GM12874 (cell line): ENCODE results near the gene MRPL36.

ENCODE experiments used
- TF ChIP-seq, protein P1 (sequence below): IDR thresholded peaks from 2 replicates; pipeline ENCODE4 v1.5.1; 2011; ENCODE audit warnings: low read depth, mild to moderate bottlenecking, control low read depth, low read length, moderate library complexity; ENCODE audit not compliant: insufficient read depth

Gene MRPL36

DNA sequence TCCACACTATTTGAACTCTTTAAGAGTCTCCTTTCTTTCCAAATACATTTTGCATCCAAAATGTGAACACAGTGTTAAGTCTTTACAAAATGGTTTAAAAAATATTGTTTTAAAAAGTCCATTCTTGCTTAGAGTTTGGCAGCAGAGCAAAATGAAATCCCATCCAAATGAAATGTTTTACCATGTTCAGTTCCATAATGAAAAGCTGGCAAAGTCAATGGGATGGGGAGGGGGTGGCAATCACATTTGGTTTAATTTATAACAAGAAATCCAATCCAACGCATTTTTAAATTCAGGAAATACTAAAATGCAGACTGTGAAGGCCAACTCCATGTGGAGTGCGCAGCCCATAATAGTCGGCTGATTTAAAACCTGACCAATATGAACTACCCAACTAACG lies 39.4 kb downstream of the MRPL36 start:
- TF ChIP-seq, protein P1, sequence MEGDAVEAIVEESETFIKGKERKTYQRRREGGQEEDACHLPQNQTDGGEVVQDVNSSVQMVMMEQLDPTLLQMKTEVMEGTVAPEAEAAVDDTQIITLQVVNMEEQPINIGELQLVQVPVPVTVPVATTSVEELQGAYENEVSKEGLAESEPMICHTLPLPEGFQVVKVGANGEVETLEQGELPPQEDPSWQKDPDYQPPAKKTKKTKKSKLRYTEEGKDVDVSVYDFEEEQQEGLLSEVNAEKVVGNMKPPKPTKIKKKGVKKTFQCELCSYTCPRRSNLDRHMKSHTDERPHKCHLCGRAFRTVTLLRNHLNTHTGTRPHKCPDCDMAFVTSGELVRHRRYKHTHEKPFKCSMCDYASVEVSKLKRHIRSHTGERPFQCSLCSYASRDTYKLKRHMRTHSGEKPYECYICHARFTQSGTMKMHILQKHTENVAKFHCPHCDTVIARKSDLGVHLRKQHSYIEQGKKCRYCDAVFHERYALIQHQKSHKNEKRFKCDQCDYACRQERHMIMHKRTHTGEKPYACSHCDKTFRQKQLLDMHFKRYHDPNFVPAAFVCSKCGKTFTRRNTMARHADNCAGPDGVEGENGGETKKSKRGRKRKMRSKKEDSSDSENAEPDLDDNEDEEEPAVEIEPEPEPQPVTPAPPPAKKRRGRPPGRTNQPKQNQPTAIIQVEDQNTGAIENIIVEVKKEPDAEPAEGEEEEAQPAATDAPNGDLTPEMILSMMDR = no peak

DNA sequence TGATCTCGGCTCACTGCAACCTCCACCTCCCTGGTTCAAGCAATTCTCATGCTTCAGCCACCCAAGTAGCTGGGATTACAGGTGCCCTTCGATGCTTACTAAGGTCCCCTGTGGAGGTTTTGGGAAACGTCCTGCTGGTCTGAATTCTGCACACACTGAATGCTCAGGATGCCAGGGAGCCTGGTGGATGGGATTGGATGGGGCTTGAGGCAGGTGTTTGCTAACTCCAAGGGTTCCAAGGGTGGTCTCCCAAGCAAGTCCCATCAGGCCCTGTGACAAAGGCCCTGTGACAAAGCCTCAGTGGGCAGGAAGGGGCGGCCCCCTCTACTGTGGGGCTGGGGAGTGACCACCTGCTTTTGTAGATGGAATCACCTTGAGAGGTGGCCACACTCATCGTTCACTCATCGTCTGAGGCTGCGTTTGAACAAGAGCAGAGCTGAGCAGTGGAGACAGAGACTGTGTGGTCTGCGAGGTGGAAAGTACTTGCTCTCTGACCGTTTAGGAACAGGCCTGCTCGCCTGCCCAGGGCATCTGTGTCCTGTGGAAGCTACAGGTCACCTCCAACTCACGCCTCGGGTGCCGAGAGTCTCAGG lies 40.2 kb downstream of the MRPL36 start:
- TF ChIP-seq, protein P1 = no peak

DNA sequence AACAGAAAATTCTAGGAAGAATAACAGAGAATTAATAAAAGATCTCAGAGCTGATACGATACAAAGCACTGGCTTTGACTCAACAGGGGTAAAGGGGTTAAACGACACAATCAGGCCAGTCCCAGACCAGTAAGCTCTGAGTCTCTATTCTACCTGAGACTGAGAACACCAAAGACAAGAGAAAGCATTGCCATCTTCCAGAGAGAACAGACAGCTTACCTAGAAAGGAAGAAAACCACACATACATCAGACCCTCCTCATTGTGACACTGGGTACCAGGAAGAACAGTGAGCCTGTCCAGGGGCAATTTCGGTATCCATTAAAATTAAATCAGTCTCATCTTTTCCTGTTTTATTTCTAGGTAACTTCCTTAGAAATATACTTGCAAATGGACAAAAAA lies 41.1 kb downstream of the MRPL36 start:
- TF ChIP-seq, protein P1 = no peak

DNA sequence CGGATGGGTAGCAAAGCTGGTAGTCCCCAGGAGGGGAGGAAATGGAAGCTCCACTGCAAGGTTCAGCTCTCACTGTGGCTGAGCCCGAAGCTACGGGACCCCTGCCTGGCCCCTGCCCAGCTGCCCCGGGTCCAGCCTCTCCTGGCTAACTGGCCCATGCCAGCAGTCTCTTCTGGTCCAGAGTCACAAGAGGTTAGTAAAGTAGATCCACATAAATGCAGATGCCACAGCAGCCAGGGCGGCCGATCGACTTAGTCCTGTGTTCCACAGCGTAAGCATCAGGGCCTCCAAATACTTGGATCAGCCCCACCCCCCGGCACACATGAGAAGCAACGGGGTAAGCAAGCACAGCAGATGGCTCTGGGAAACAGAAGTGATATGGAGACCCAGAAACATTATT lies 42.1 kb downstream of the MRPL36 start:
- TF ChIP-seq, protein P1 = no peak

DNA sequence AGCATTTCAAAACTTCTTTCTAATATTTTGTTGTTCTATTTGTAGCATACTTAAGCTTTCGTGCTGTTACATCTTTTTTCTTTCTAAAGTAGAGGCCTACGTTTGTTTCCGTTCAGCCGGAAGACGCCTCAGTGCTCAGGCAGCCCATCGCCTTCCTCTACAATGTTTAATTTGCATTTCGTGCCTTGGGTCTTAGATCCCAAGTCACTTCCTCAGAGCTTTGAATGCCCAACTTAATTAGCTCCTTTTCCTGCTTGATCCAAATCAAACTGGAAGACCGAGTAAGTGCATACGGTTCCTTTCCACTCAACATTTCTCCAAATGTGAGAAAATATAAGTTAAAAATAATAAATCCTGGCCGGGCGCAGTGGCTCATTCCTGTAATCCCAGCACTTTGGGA lies 43.2 kb downstream of the MRPL36 start:
- TF ChIP-seq, protein P1 = no peak

DNA sequence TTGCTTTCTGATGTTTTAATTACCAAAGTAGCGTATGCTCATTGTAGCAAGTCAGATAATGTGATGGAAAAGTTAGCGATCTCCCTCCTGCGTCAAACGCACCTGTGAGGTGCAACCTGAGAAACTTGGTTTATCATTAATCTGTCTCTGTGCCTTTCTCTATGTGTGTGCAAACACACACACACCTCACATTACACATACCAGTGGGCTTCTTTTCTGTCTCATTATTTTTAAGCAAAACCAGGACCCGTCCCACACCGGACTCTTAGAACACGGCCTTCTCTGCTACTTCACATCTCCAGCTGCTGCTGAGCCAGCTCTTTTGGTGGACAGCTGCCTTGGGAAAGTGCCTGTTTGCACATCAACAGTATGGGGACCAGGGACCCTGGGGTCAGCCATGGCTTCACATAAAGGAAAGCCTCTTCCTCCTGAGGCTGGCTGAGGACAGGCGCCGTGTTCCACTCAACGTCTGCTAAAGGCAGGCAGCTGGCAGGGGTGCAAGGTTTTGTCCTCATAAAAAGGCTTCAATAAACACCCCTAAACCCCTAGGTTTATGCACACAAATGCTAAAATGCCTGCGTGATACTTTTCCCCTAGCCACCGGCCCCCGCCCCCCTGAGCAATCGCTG lies 44.2 kb downstream of the MRPL36 start:
- TF ChIP-seq, protein P1 = no peak

DNA sequence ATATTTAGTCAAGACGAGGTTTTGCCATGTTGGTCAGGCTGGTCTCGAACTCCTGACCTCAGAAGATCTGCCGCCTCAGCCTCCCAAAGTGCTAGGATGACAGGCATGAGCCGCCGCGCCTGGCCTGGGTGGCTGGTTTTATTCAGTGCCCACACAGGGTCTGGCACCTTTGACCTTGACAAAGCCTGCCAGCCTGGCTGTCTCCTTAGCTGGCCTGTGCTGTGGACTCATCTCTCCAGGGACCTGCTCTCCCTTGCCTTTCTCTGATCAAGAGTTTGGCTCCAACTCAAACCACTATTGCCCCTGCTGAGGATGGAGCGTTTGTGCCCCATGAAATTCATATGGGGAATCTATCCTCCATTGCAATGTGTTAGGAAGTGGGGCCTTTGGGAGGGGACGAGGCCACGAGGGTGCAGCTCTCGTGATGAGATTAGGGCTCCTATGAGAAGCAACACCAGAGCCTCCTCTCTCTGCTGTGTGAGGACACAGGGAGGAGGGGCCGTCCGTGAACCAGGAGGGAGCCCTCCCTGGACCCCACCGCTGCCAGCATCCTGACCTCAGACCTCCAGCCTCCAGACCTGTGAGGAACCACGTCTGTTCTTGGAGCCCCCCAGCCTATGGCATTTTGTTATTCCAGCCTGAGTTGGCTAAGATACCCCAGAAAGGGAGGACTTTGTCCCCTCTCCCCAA lies 45.0 kb downstream of the MRPL36 start:
- TF ChIP-seq, protein P1 = no peak
